HTR-8/SVneo (cell line): ENCODE measurements around the gene ZNF532.
"Not testable (repeated sequence)": the region's sequence is repeated elsewhere in the genome, so short reads cannot be mapped to it uniquely, and the experiment has no call there.

Experiments
- DNase-seq: peaks from one replicate; pipeline ENCODE4 v3.0.0; 2011; ENCODE audit warnings: low spot score, mixed read lengths; ENCODE audit not compliant: insufficient read length
- FAIRE-seq: peaks from 2 replicates; lab custom pipeline; 2011; peaks lifted over from hg19 to GRCh38; lab: Jason Lieb, UNC

ZNF532 gene

DNA sequence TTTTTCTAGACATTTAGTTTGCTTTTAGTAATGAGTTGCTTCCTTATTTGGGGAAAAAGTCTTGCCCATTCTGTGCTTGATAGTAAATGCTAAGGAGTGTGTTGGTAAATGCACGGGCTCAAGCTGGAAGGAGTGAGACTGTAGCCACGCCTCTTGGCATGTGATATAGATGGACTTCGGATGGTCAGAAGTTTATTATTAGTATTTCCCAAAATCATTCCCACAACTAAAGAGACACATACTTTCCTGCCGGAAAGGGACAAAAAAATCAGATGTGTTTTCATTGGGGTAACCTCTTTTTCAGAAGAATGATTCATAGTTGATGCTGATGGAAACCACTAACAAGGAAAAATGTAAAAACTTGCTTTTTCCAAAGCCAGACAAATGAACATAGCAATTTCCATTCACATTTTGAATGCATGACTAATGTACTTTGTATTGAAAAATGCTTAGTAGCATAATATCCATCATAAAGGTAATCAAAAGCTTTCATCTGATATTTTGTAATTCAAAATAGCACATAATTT is 133.2 kb downstream of the ZNF532 start:
- DNase-seq: no peak
- no peak for FAIRE-seq

DNA sequence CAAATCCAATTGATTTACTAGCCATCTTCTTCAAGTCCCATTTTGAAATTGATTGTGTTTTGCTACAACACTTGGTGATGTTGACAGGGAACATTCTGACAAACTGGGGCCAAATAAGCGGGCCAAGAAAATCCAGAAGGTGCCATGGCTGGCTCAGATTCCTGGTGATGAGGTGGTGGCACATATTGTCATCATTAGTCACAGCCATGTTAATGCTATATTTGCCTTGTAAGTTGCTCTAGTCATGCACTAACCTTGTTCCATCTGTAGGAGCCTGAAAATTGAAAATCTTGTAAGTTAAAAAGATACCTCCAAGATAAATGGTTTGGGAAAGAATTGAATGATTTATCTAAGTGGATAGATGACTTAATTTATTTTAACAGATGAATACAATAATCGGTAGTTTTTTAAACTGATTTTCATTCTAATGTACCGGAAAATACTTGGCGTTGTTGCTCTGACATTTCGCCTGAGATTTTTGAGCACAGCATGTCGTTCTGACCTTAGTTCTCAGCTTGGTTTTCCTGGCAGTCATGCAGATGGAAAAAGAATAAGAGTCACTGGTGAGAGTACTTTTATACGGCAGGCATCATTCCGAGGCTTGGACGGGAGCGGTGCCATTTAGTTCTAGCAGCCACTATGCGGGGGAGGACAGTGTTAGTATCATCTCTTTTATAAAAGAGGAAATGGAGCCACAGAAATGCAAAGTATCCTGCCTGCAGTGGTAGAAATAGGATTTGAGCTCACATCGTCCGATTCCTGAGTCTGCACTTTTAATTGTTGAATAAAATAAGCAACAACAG is 133.9 kb downstream of the ZNF532 start:
- no peak for DNase-seq
- peak; percentile 33 for FAIRE-seq

DNA sequence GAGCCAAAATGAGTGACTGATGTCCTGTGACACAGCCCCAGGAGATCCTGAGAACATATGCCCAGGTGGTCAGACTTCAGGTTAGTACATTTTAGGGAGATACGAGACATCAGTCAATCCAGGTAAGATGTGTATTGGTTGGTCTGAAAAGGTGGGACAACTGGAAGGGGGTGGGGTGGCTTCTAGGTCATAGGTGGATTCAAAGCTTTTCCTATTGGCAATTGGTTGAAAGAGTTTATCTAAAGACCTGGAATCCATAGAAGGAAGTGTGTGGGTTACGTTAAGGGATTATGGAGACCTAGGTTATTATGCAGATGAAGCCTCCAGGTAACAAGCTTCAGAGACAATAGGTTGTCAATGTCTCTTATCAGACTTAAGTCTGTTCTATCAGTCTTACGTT is 136.5 kb downstream of the ZNF532 start:
- no peak for DNase-seq
- no peak for FAIRE-seq

GRCh38 chr18:59001721-59002120 is 137.0 kb downstream of the ZNF532 start:
- DNase-seq (no peak), FAIRE-seq (no peak)

DNA sequence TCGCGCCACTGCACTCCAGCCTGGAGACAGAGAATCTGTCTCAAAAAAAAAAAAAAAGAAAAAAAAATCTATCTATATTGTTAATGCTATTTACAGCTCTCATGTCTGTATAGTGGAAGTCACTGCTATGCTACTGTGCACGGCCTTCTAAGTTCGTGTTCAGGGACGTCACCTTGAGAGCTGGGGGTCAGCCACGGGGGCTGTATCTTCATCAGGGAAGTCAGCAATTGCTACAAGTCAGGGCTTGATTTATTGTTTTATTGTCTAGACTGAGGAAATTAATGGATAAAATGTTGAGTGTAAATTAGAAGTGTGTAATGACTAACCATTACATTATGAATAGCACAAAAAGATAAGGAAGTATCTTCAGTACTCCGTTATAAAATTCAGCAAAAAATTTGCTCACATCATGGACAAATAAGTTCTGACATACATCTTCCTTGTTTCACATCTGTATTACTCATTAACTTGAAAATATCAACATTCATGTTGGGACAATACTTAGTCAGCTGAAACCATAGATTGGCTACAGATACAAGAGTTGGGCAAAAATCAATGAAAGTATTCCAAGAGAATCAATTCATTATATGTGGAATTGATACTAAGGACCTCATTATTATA is 138.4 kb downstream of the ZNF532 start:
- FAIRE-seq (no peak), DNase-seq (no peak)

GRCh38 chr18:59005262-59005661 is 140.6 kb downstream of the ZNF532 start:
- FAIRE-seq: peak; percentile 40
- peak; percentile 56 for DNase-seq

- no peak for DNase-seq
- no peak for FAIRE-seq
Observed at GRCh38 chr18:59006461-59007067, 141.9 kb downstream of the ZNF532 start.

- peak; percentile 92 for FAIRE-seq
- DNase-seq: peak; percentile 67
Observed at GRCh38 chr18:59008302-59008974, 143.8 kb downstream of the ZNF532 start.

- FAIRE-seq: no peak
Observed at GRCh38 chr18:59009846-59010245, 145.2 kb downstream of the ZNF532 start.

GRCh38 chr18:59011289-59011688 is 146.6 kb downstream of the ZNF532 start:
- FAIRE-seq (no peak), DNase-seq (no peak)

More at GRCh38 chr18:59009846-59010245, 145.2 kb downstream of the ZNF532 start:
- DNase-seq: no peak

DNA sequence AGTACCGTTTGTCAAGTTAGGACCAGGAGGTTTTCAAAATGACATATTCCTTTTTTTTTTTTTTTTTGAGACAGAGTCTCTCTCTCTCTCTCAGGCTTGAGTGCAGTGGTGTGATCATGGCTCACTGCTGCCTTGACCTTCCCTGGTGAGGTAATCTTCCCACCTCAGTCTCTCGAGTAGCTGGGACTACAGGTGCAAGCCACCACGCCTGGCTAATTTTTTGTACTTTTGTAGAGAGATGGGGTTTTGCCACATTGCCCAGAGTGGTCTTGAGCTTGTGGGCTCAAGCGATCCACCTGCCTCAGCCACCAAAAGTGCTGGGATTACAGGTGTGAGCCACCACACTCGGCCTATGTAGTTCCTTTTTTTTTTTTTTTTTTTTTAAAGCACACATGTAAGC is 147.1 kb downstream of the ZNF532 start:
- FAIRE-seq (no peak), DNase-seq (no peak)

- no peak for FAIRE-seq
Observed at GRCh38 chr18:59012815-59013705, 148.4 kb downstream of the ZNF532 start.

GRCh38 chr18:59013744-59014143 is 149.1 kb downstream of the ZNF532 start:
- FAIRE-seq (no peak), DNase-seq (no peak)

More at GRCh38 chr18:59012815-59013705, 148.4 kb downstream of the ZNF532 start:
- no peak for DNase-seq

GRCh38 chr18:59015531-59016152 is 151.0 kb downstream of the ZNF532 start:
- no peak for FAIRE-seq
- DNase-seq: no peak

- peak; percentile 26 for FAIRE-seq
Observed at GRCh38 chr18:59021500-59021899, 156.8 kb downstream of the ZNF532 start.

GRCh38 chr18:59022167-59022945 is 157.7 kb downstream of the ZNF532 start:
- no peak for DNase-seq
- FAIRE-seq: no peak

More at GRCh38 chr18:59021500-59021899, 156.8 kb downstream of the ZNF532 start:
- no peak for DNase-seq

- DNase-seq (no peak), FAIRE-seq (no peak)
Observed at GRCh38 chr18:59024829-59025228, 160.2 kb downstream of the ZNF532 start.

GRCh38 chr18:59025532-59025931 is 160.9 kb downstream of the ZNF532 start:
- not testable (repeated sequence) for DNase-seq, FAIRE-seq
